Fibroblast of skin of abdomen (primary cell): Measurements from ENCODE around the gene STEAP1. TPM values are rescaled to one million over a fixed set of nuclear protein-coding genes. Genes with fewer than 3 reads are reported as not detected.
A peak's percentile ranks its signal among the peaks of the same experiment; 100 is the strongest.
"Not testable (repeated sequence)": the region's sequence is repeated elsewhere in the genome, so short reads cannot be mapped to it uniquely, and the experiment has no call there.

Experiments
- DNase-seq: peaks from one replicate; pipeline ENCODE4 v3.0.0-alpha.2; 2013
- polyA plus RNA-seq, 2 experiments: library from polyadenylated mRNA; unstranded; fragments of 120-200 nt; gene quantifications; one replicate each; pipeline ENCODE4 v1.2.1, GENCODE V29; 2013; ENCODE audit not compliant: insufficient read length in 2 of 2

Gene STEAP1
- polyA plus RNA-seq (2013, experiment 1 of 2; ENCODE audit: insufficient read length): 11.6 TPM
- 10.4 TPM for polyA plus RNA-seq (2013, experiment 2 of 2; ENCODE audit: insufficient read length)

GRCh38 chr7:90153943-90154771 lies at the start of gene STEAP1:
Gene STEAP1, plus strand, starts transcription at chr7:90154469. Its CDS starts 5,320 bp downstream, at chr7:90159789.
- DNase-seq: peak; percentile 86

GRCh38 chr7:90114972-90115371 lies 39.3 kb upstream of the STEAP1 start:
- DNase-seq: not testable (repeated sequence)

GRCh38 chr7:90118551-90119177 lies 35.6 kb upstream of the STEAP1 start:
- peak; percentile 6 for DNase-seq

- DNase-seq: peak; percentile 20
Observed at GRCh38 chr7:90119178-90119971, 34.9 kb upstream of the STEAP1 start.

GRCh38 chr7:90120205-90120604 lies 34.1 kb upstream of the STEAP1 start:
- not testable (repeated sequence) for DNase-seq

- DNase-seq: not testable (repeated sequence)
Observed at GRCh38 chr7:90131746-90132145, 22.5 kb upstream of the STEAP1 start.

- DNase-seq: not testable (repeated sequence)
Observed at GRCh38 chr7:90147079-90147960, 6.9 kb upstream of the STEAP1 start.

GRCh38 chr7:90149428-90149827 lies 4.8 kb upstream of the STEAP1 start:
- peak; percentile 5 for DNase-seq

GRCh38 chr7:90151884-90152283 lies 2.4 kb upstream of the STEAP1 start:
- not testable (repeated sequence) for DNase-seq

- peak; percentile 77 for DNase-seq
Observed at GRCh38 chr7:90152642-90153253, 1.5 kb upstream of the STEAP1 start.

- no peak for DNase-seq
Observed at GRCh38 chr7:90155206-90155605, 937 bp downstream of the STEAP1 start.

GRCh38 chr7:90157331-90157730 lies 3.1 kb downstream of the STEAP1 start:
- DNase-seq: not testable (repeated sequence)

- DNase-seq: peak; percentile 41
Observed at GRCh38 chr7:90157761-90158350, 3.6 kb downstream of the STEAP1 start.

GRCh38 chr7:90163534-90163933 lies 9.3 kb downstream of the STEAP1 start:
- DNase-seq: no peak

- DNase-seq: no peak
Observed at GRCh38 chr7:90165724-90166123, 11.5 kb downstream of the STEAP1 start.

GRCh38 chr7:90166153-90166552 lies 11.9 kb downstream of the STEAP1 start:
- DNase-seq: no peak

- DNase-seq: no peak
Observed at GRCh38 chr7:90167361-90167760, 13.1 kb downstream of the STEAP1 start.

- DNase-seq: no peak
Observed at GRCh38 chr7:90169891-90170290, 15.6 kb downstream of the STEAP1 start.

GRCh38 chr7:90172121-90172520 lies 17.9 kb downstream of the STEAP1 start:
- DNase-seq: no peak

GRCh38 chr7:90172624-90173023 lies 18.4 kb downstream of the STEAP1 start:
- no peak for DNase-seq
